Vagina (tissue), 2 donors: Measurements from ENCODE around the gene RFX8. TPM values are rescaled to one million over a fixed set of nuclear protein-coding genes. Genes with fewer than 3 reads are reported as not detected.

Source experiments
- DNase-seq, 2 donors: peaks; one replicate each; pipeline ENCODE4 v3.0.0-alpha.2; 2017; ENCODE audit errors: extremely low spot score in 2 of 2
- H3K27ac ChIP-seq: fragments of 200-600 bp; sonication (generic); one replicate; pipeline ENCODE4 v1.5.1; 2019
- H3K27me3 ChIP-seq: fragments of 200-600 bp; sonication (generic); one replicate; pipeline ENCODE4 v1.5.1; 2019
- H3K36me3 ChIP-seq, 2 donors: fragments of 200-600 bp; sonication (generic); one replicate each; pipeline ENCODE4 v1.5.1; 2017 to 2019
- H3K4me1 ChIP-seq: fragments of 200-600 bp; sonication (generic); one replicate; pipeline ENCODE4 v1.5.1; 2019
- H3K4me3 ChIP-seq, 2 donors: fragments of 200-600 bp; sonication (generic); 1 replicate in 1 of 2; 2 replicates in 1 of 2; pipeline ENCODE4 v1.5.1; 2016 to 2019
- H3K9me3 ChIP-seq: fragments of 200-600 bp; sonication (generic); one replicate; pipeline ENCODE4 v1.5.1; 2019
- POLR2A ChIP-seq, 2 donors: fragments of 450-650 bp; IDR thresholded peaks; one replicate each; pipeline ENCODE4 v1.6.1; 2017; ENCODE audit warnings: antibody characterized with exemption in 2 of 2, mild to moderate bottlenecking in 2 of 2, moderate library complexity in 2 of 2
- POLR2AphosphoS5 ChIP-seq, 2 donors: sonication (generic); formaldehyde crosslinking; IDR thresholded peaks; one replicate each; pipeline ENCODE4 v1.9.0; 2017; ENCODE audit warnings: antibody characterized with exemption in 2 of 2, mild to moderate bottlenecking in 2 of 2, low read depth in 1 of 2; ENCODE audit not compliant: insufficient read depth in 1 of 2
- intact Hi-C: fragments of 100-400 bp; cut with DNase I; formaldehyde crosslinking; loops from one replicate; pipeline ENCODE4 v1.15.1; 2023
- total RNA-seq: library from RNA; depleted of rRNA; stranded (reverse); fragments of >200 nt; gene quantifications from one replicate; pipeline ENCODE4 v1.2.3, GENCODE V29; 2016
- TF ChIP-seq, protein P1 (sequence below), 3 experiments: fragments of 450-650 bp in 2 of 3; fragments of 200-600 bp in 1 of 3; sonication (generic) in 1 of 3; IDR thresholded peaks; one replicate each; pipeline ENCODE4 v1.5.1; 2017 to 2019; ENCODE audit warnings: antibody characterized with exemption in 3 of 3, mild to moderate bottlenecking in 2 of 3, moderate library complexity in 2 of 3

The RFX8 gene
- total RNA-seq, 1 donor from 2014 or later: 1.2 TPM

DNA sequence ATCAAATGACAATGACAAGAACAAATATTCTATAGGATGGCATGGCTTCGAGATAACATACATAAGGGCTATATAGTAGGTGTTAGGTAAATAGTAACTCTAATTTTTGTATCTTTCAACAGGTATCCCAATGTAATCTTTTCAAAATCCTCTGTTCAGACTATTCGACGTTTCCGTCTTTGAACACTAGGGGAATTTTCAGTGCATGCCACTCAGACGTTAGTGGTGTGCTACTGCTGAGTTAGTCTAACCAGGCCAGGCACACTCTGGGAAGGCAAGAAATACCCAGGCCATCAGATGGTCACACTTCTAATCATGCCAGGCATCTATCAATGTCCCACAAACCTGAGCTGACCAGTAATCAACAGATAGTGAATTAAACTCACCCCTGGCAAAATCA, 73.0 kb downstream of the RFX8 start:
- Histone ChIP-seq H3K4me1 (no peaks in the 10 kb centered on the region), H3K4me3 (no peak overlapping the region), H3K36me3 (no peaks in the 10 kb centered on the region), H3K9me3 (no peaks in the 10 kb centered on the region), H3K27me3 (no peaks in the 10 kb centered on the region), H3K27ac (no peak overlapping the region)
- no peak for DNase-seq
- intact Hi-C loops: no loop called here
- TF ChIP-seq, protein P1, sequence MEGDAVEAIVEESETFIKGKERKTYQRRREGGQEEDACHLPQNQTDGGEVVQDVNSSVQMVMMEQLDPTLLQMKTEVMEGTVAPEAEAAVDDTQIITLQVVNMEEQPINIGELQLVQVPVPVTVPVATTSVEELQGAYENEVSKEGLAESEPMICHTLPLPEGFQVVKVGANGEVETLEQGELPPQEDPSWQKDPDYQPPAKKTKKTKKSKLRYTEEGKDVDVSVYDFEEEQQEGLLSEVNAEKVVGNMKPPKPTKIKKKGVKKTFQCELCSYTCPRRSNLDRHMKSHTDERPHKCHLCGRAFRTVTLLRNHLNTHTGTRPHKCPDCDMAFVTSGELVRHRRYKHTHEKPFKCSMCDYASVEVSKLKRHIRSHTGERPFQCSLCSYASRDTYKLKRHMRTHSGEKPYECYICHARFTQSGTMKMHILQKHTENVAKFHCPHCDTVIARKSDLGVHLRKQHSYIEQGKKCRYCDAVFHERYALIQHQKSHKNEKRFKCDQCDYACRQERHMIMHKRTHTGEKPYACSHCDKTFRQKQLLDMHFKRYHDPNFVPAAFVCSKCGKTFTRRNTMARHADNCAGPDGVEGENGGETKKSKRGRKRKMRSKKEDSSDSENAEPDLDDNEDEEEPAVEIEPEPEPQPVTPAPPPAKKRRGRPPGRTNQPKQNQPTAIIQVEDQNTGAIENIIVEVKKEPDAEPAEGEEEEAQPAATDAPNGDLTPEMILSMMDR (IDR thresholded peaks at IDR 0.05): no peak
- no peak for TF ChIP-seq POLR2AphosphoS5 (IDR thresholded peaks at IDR 0.05; ENCODE audit: insufficient read depth in 1 of 2, low read depth in 1 of 2)
- no peak for TF ChIP-seq POLR2A (IDR thresholded peaks at IDR 0.05)

GRCh38 chr2:101401326-101401665, 73.6 kb downstream of the RFX8 start:
- intact Hi-C loops: no loop called here
- Histone ChIP-seq H3K36me3 (no peaks in the 10 kb centered on the region), H3K4me3 (no peak overlapping the region), H3K9me3 (no peaks in the 10 kb centered on the region), H3K27ac (no peak overlapping the region), H3K27me3 (no peaks in the 10 kb centered on the region), H3K4me1 (no peaks in the 10 kb centered on the region)
- TF ChIP-seq POLR2A (IDR thresholded peaks at IDR 0.05): no peak
- no peak for TF ChIP-seq POLR2AphosphoS5 (IDR thresholded peaks at IDR 0.05; ENCODE audit: insufficient read depth in 1 of 2, low read depth in 1 of 2)
- TF ChIP-seq, protein P1 (IDR thresholded peaks at IDR 0.05): no peak
- DNase-seq: no peak

- no peaks in the 10 kb centered on the region for H3K36me3 ChIP-seq
- no peak overlapping the region for H3K4me3 ChIP-seq
- no peak for DNase-seq
- TF ChIP-seq, protein P1 (IDR thresholded peaks at IDR 0.05): no peak
- TF ChIP-seq POLR2A (IDR thresholded peaks at IDR 0.05): no peak
- TF ChIP-seq POLR2AphosphoS5 (IDR thresholded peaks at IDR 0.05; ENCODE audit: insufficient read depth in 1 of 2, low read depth in 1 of 2): no peak
- no peaks in the 10 kb centered on the region for H3K9me3 ChIP-seq
- H3K27me3 ChIP-seq: no peaks in the 10 kb centered on the region
- no peak overlapping the region for H3K27ac ChIP-seq
- H3K4me1 ChIP-seq: no peaks in the 10 kb centered on the region
- intact Hi-C loops: no loop called here
These were observed 74.2 kb downstream of the RFX8 start for GRCh38 chr2:101400506-101401325.

GRCh38 chr2:101400048-101400447, 74.9 kb downstream of the RFX8 start:
- Histone ChIP-seq H3K9me3 (no peaks in the 10 kb centered on the region), H3K4me3 (no peak overlapping the region), H3K27ac (no peak overlapping the region), H3K27me3 (no peaks in the 10 kb centered on the region), H3K4me1 (no peaks in the 10 kb centered on the region), H3K36me3 (no peaks in the 10 kb centered on the region)
- DNase-seq: no peak
- TF ChIP-seq, protein P1 (IDR thresholded peaks at IDR 0.05): no peak
- TF ChIP-seq POLR2A (IDR thresholded peaks at IDR 0.05) (no peak), POLR2AphosphoS5 (IDR thresholded peaks at IDR 0.05; ENCODE audit: insufficient read depth in 1 of 2, low read depth in 1 of 2) (no peak)
- intact Hi-C loops: no loop called here

- H3K4me1 ChIP-seq: no peaks in the 10 kb centered on the region
- H3K4me3 ChIP-seq: no peak overlapping the region
- H3K27ac ChIP-seq: no peak overlapping the region
- H3K9me3 ChIP-seq: no peaks in the 10 kb centered on the region
- H3K27me3 ChIP-seq: no peaks in the 10 kb centered on the region
- intact Hi-C loops: no loop called here
- no peak for DNase-seq
- no peaks in the 10 kb centered on the region for H3K36me3 ChIP-seq
- TF ChIP-seq POLR2A (IDR thresholded peaks at IDR 0.05) (no peak), POLR2AphosphoS5 (IDR thresholded peaks at IDR 0.05; ENCODE audit: insufficient read depth in 1 of 2, low read depth in 1 of 2) (no peak)
- TF ChIP-seq, protein P1 (IDR thresholded peaks at IDR 0.05): no peak
These were observed 75.7 kb downstream of the RFX8 start for GRCh38 chr2:101399021-101399799.
